Stimulated activated CD4-positive, alpha-beta T cell treated with anti-CD3 and anti-CD28 coated beads, Interleukin-1b, Interleukin-23, amount 100 ng/mL, for 24 hours (primary cell): ENCODE data around the gene ANKIB1.

Experiments
- DNase-seq, 4 experiments: peaks; one replicate each; pipeline ENCODE4 v3.0.0-alpha.2; 2020; ENCODE audit warnings: low read depth in 4 of 4, low spot score in 1 of 4

Gene ANKIB1

DNA sequence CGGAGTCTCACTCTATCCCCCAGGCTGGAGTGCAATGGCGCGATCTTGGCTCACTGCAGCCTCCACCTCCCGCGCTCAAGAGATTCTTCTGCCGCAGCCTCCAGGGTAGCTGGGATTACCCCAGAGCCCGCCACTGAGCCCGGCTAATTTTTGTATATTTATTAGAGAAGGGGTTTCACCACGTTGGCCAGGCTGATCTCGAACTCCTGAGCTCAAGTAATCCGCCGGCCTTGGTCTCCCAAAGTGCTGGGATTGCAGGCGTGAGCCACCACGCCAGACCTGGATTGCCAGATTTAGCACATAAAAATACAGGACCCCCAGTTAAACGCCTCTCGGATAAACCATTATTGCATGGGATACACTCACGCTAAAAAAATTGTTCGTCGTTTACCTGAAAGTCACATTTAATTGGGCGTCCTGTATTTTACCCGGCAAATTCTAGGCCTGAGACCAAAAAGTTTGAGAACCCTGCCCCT, 201.1 kb downstream of the ANKIB1 start:
- no peak for DNase-seq

DNA sequence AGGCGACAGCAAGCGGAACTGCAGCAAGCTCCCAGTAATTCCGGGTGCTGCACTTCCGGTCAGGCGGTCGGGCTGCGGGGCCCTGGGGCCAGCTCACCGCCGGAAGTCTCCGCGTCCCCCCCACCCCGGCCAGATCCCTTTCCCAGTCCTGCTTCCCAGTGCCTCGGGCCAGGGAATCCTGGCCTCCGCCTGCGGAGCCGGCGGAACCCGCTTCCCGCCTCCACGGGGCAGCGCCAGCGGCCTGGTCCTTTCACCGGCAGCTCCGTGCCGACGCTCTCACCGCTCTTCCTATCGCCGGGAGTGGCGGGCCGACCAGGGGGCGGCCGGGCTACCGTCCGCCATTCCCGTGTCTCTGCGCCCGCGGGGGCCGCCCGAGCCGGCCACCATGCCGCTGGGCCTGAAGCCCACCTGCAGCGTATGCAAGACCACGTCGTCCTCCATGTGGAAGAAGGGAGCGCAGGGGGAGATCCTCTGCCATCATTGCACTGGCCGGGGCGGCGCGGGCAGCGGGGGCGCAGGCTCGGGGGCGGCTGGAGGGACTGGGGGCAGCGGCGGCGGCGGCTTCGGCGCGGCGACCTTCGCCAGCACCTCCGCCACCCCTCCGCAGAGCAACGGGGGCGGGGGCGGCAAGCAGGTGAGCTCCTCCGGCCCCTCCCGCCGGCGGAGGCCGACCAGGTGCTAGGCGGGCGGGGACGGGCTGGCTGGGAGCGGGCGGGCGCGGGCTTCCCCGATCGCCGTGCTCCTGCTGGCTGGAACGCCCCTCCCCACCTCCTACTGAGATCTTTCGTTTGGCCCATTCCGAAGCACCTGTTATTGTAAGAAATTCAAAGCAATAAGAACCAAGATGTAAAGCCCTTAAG, 201.8 kb downstream of the ANKIB1 start, which contains the start of gene GATAD1:
Gene GATAD1 (plus strand): TSS at position 138 of the 860 bp plus-strand sequence. CDS start 248 bp downstream, at position 386.
- DNase-seq, result peak; percentile 51 to 75 (median 64)

DNA sequence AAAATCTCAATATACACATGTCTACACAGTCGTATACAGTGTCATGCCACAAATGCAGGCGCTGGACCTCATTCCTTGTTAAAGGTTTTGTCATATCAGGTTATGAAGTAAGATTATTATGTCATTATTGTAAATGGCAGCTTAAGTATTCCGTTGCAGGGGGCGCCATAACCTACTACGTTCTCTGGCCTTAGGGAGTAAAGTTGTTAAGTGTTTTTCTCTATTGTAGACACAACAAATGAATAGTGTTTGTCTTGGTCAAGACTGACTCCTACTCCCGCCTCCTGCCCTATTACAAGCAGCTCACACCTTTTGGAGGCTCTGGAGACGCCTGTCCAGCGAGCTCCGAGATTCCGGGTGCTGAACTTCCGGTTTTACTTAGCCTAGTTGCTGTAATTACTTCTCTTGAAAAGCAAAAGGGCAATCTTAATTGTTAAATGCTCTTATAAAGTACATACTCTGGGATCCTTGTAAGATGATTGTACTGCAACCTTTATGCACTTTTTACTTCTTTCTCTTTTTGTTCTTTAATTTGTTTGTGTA, 202.5 kb downstream of the ANKIB1 start:
- peak; percentile 5 to 32 (median 23) for DNase-seq
